Progenitor cell of endocrine pancreas (in vitro differentiated cells): ENCODE data around the gene FAM83B. TPM values are rescaled to one million over a fixed set of nuclear protein-coding genes. Genes with fewer than 3 reads are reported as not detected.
"Not testable (repeated sequence)": the region's sequence is repeated elsewhere in the genome, so short reads cannot be mapped to it uniquely, and the experiment has no call there.

Source experiments
- DNase-seq: peaks from one replicate; pipeline ENCODE4 v3.0.0; 2021; ENCODE audit warnings: low spot score; ENCODE audit not compliant: unreplicated experiment
- H3K27ac Mint-ChIP-seq: 2 replicates; pipeline ENCODE4 v1.8.0; 2021; ENCODE audit warnings: mild to moderate bottlenecking, moderate library complexity, mixed read lengths
- H3K27me3 Mint-ChIP-seq: 2 replicates; pipeline ENCODE4 v1.8.0; 2021; ENCODE audit warnings: mixed read lengths
- H3K36me3 Mint-ChIP-seq: 2 replicates; pipeline ENCODE4 v1.8.0; 2022; ENCODE audit warnings: mixed read lengths; ENCODE audit not compliant: insufficient read depth
- H3K4me1 Mint-ChIP-seq: 2 replicates; pipeline ENCODE4 v1.8.0; 2021; ENCODE audit warnings: low read depth, mixed read lengths
- H3K4me3 Mint-ChIP-seq: 2 replicates; pipeline ENCODE4 v1.8.0; 2021; ENCODE audit warnings: low read depth, mild to moderate bottlenecking, moderate library complexity, mixed read lengths
- H3K9me3 Mint-ChIP-seq: 2 replicates; pipeline ENCODE4 v1.8.0; 2021; ENCODE audit warnings: low read depth, mixed read lengths
- total RNA-seq: library from RNA; stranded (reverse); gene quantifications from 2 replicates; pipeline ENCODE4 v1.2.1, GENCODE V29; 2021
- TF ChIP-seq, protein P1 (sequence below): fragments of 200-600 bp; sonication (generic); IDR thresholded peaks from one replicate; pipeline ENCODE4 v1.5.0; 2021; ENCODE audit warnings: antibody characterized with exemption, mild to moderate bottlenecking; ENCODE audit not compliant: unreplicated experiment

The FAM83B gene
- total RNA-seq, 1 donor from 2014 or later: 17.4 TPM

DNA sequence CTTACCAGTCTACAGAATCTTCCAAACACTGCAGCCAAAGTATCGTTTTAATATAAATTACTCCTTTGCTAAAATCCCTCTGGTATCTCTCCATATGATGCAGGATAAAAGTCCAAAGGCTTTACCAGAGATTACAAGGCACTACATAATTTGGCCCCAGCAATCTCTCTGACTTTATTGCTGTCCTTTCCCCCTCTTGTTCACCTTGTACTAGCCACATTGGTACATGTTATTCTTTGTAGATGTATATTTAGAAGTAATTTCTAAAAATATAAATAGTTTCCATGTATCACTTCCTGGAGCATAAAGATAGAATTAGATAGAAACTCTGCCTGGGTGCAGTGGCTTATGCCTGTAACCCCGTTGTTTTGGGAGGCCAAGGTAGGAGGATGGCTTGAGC is 28.7 kb upstream of the FAM83B start:
- TF ChIP-seq, protein P1, sequence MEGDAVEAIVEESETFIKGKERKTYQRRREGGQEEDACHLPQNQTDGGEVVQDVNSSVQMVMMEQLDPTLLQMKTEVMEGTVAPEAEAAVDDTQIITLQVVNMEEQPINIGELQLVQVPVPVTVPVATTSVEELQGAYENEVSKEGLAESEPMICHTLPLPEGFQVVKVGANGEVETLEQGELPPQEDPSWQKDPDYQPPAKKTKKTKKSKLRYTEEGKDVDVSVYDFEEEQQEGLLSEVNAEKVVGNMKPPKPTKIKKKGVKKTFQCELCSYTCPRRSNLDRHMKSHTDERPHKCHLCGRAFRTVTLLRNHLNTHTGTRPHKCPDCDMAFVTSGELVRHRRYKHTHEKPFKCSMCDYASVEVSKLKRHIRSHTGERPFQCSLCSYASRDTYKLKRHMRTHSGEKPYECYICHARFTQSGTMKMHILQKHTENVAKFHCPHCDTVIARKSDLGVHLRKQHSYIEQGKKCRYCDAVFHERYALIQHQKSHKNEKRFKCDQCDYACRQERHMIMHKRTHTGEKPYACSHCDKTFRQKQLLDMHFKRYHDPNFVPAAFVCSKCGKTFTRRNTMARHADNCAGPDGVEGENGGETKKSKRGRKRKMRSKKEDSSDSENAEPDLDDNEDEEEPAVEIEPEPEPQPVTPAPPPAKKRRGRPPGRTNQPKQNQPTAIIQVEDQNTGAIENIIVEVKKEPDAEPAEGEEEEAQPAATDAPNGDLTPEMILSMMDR: no peak
- H3K4me3 Mint-ChIP-seq: no peak overlapping the region
- no peaks in the 10 kb centered on the region for H3K36me3 Mint-ChIP-seq
- no peaks in the 10 kb centered on the region for H3K27me3 Mint-ChIP-seq
- H3K27ac Mint-ChIP-seq: no peak overlapping the region
- no peaks in the 10 kb centered on the region for H3K4me1 Mint-ChIP-seq
- DNase-seq: no peak
- H3K9me3 Mint-ChIP-seq: peaks cover 12% of the 10 kb centered on the region

DNA sequence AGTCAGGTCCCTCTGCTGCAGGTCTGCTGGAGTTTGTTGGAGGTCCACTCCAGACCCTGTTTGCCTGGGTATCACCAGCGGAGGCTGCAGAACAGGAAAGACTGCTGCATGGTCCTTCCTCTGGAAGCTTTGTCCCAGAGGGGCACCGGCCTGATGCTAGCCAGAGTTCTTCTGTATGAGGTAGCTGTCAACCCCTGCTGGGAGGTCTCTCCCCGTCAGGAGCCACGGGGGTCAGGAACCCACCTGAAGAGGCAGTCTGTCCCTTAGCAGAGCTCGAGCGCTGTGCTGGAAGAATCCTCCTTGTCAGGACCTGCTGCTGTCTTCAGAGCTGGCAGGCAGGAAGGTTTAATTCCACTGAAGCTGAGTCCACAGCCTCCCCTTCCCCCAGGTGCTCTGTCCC is 22.3 kb upstream of the FAM83B start:
- not testable (repeated sequence) for H3K27ac Mint-ChIP-seq, H3K27me3 Mint-ChIP-seq, H3K4me1 Mint-ChIP-seq, DNase-seq, H3K36me3 Mint-ChIP-seq, H3K4me3 Mint-ChIP-seq
- peaks cover 15% of the 10 kb centered on the region for H3K9me3 Mint-ChIP-seq

DNA sequence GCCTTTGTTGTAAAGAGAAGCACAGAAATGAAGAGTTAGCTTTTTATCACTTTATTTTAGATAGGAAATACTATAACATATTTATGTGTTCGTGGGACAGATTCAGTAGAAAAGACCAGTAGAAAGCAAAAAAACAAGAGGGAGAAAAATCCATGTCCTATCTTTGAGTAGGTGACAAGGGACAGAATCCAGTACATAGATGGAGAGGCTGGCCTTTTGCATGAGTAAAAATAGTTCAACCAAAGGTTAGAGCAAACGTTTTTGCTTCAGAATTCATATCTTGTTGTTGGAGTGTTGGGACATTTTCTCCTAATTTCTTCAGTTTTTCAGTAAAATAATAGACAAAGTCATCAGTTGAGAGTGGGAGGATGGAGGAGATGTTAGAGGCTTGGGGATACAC is 19.6 kb upstream of the FAM83B start:
- H3K27me3 Mint-ChIP-seq: no peaks in the 10 kb centered on the region

DNA sequence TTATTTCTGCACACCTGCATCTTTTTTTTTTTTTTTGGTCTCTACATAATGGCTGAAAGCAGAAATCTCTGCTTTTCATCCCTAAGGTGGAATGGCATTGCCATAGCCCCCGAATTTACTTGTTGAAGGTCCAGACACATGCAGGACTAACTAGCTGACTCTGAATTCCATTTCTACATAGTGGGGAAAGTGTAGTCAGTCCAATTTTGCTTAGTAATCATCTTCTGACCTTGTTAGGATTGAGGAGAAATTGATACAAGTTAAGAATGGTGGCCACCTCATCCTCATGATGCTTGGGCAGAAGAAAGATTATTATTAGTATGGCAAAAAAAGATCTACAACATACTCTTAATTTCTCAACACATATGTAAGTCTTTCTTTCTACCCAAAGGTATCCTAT is 16.4 kb upstream of the FAM83B start:
- Mint-ChIP-seq H3K27me3 (no peaks in the 10 kb centered on the region), H3K4me1 (no peaks in the 10 kb centered on the region), H3K4me3 (no peak overlapping the region), H3K36me3 (no peaks in the 10 kb centered on the region), H3K9me3 (no peaks in the 10 kb centered on the region), H3K27ac (no peak overlapping the region)
- TF ChIP-seq, protein P1: no peak
- DNase-seq: no peak

More for the DNA sequence above, 19.6 kb upstream of the FAM83B start:
- Mint-ChIP-seq H3K36me3 (no peaks in the 10 kb centered on the region), H3K4me3 (no peak overlapping the region), H3K4me1 (no peaks in the 10 kb centered on the region), H3K9me3 (peaks cover 8% of the 10 kb centered on the region), H3K27ac (no peak overlapping the region)
- TF ChIP-seq, protein P1: no peak
- no peak for DNase-seq

DNA sequence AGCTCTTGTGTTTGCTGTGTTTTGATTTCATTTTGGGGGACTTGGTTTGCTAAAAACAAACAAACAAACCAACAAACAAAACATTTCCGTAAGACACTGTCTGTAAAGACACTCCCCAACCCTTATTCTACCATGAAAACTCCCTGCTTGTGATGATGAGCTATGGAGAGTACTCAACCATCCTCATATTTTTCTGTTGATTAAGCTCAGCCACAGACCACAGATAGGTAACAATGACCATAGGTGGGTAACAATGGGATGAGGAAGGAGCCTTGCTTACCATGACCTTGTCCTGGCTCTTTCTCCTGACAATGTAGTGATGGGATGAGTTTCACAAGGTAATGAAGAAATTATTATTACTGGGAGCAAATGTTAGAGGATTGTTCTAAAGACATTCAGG is 11.4 kb upstream of the FAM83B start:
- no peak for DNase-seq
- no peaks in the 10 kb centered on the region for H3K36me3 Mint-ChIP-seq
- H3K27me3 Mint-ChIP-seq: no peaks in the 10 kb centered on the region
- peaks cover 3% of the 10 kb centered on the region for H3K9me3 Mint-ChIP-seq
- no peaks in the 10 kb centered on the region for H3K4me1 Mint-ChIP-seq
- TF ChIP-seq, protein P1: no peak
- no peak overlapping the region for H3K4me3 Mint-ChIP-seq
- H3K27ac Mint-ChIP-seq: no peak overlapping the region

DNA sequence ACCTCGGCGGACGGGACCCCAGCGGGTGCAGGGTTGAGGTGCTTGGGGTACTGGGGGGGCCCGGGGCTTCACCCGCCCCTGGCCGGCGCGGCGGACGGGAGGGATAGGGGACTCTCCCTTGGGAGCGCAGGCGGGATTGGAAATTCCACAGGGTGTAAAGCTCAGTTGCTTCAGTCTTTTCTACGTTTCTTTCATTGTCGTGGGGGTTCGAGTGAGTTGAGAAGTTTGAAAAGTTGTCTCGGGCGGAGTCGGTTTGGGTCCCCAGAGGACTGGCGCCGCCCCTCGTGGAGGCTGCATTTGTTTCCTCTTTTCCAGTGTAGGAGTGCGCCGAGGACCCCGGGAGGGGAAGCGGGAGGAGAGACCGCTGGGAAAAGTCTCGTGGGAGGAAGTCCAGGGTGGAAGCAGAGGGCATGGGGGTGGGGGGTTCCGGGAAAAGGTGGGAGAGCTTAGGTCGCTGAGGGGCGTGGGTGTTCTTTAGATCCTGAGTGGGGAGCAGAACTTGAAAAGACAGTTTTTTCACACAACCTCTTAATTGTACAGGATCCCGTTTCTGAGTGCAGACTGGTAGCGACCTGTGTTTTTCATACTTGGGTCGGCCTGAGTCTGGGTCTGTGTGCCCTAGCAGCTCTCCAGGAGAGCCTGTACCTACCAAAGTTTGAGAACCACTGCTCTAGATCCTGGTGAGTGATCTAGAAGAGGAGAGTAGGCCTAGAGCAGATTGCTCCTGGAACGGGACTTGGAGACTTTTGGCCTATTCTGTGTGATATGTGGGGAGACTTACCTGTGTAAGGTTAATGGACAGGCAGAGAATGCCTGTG is 495 bp downstream of the FAM83B start:
- Mint-ChIP-seq H3K4me3 (peak overlapping the region; percentile 99), H3K4me1 (peaks cover 14% of the 10 kb centered on the region), H3K27me3 (peaks cover 7% of the 10 kb centered on the region), H3K36me3 (peaks cover 4% of the 10 kb centered on the region), H3K9me3 (peaks cover 5% of the 10 kb centered on the region), H3K27ac (peak overlapping the region; percentile 97)
- DNase-seq: peak; percentile 33
- TF ChIP-seq, protein P1: no peak
